Neural cell (in vitro differentiated cells): Measurements from ENCODE around the gene POLD4.

Experiments
- EP300 ChIP-seq: fragments of 450-650 bp; conservative IDR thresholded peaks from 2 replicates; pipeline ENCODE4 v1.6.1; 2014; ENCODE audit warnings: antibody characterized with exemption, mild to moderate bottlenecking, moderate library complexity; ENCODE audit not compliant: poor library complexity, severe bottlenecking
- EZH2 ChIP-seq: fragments of 200-600, 300-800 bp; shearing (Covaris generic), sonication (generic); IDR thresholded peaks from 2 replicates; pipeline ENCODE4 v1.6.1; 2014; ENCODE audit warnings: antibody characterized with exemption, low read length, borderline replicate concordance, mild to moderate bottlenecking; ENCODE audit not compliant: insufficient read depth, poor library complexity, severe bottlenecking
- MXI1 ChIP-seq: fragments of 450-650 bp; conservative IDR thresholded peaks from 2 replicates; pipeline ENCODE4 v1.6.1; 2014; ENCODE audit warnings: antibody characterized with exemption, mild to moderate bottlenecking; ENCODE audit not compliant: poor library complexity, severe bottlenecking
- POLR2AphosphoS5 ChIP-seq: IDR thresholded peaks from 2 replicates; pipeline ENCODE4 v1.6.1; 2012
- RAD21 ChIP-seq: fragments of 450-650 bp; conservative IDR thresholded peaks from 2 replicates; pipeline ENCODE4 v1.6.1; 2014; ENCODE audit warnings: antibody characterized with exemption, mild to moderate bottlenecking, moderate library complexity
- SMC3 ChIP-seq: fragments of 450-650 bp; conservative IDR thresholded peaks from 2 replicates; pipeline ENCODE4 v1.6.1; 2014; ENCODE audit warnings: antibody characterized with exemption, mild to moderate bottlenecking, moderate library complexity; ENCODE audit not compliant: poor library complexity
- TAF1 ChIP-seq: IDR thresholded peaks from 2 replicates; pipeline ENCODE4 v1.6.1; 2012; ENCODE audit warnings: low read depth
- TF ChIP-seq, protein P1 (sequence below): fragments of 450-650 bp; IDR thresholded peaks from 2 replicates; pipeline ENCODE4 v1.5.1; 2014; ENCODE audit warnings: antibody characterized with exemption, mild to moderate bottlenecking, moderate library complexity; ENCODE audit not compliant: poor library complexity, severe bottlenecking
- TF ChIP-seq, protein P2 (sequence below): IDR thresholded peaks from 2 replicates; pipeline ENCODE4 v1.6.1; 2012; ENCODE audit warnings: borderline replicate concordance

DNA sequence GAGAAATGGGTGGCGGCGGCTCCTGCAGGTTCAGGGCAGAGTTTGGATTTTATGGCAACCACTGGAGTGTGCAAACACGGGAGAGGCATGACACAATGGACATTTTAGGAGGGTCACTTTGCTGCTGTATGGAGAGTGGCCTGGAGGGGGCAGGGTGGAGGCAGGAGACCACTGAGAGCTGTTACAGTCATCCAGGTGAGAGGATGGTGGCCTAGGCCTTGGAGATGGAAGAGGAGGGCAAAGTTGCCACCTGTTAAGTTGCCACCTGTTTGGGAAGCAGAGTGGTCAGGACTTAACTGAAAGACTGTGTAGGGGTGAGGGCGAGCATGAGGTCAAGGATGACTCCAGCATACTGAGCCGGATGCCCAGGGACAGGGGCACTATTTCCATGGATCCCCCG, 36.1 kb upstream of the POLD4 start:
- TF ChIP-seq SMC3, result peak; percentile 37
- TF ChIP-seq, protein P1, sequence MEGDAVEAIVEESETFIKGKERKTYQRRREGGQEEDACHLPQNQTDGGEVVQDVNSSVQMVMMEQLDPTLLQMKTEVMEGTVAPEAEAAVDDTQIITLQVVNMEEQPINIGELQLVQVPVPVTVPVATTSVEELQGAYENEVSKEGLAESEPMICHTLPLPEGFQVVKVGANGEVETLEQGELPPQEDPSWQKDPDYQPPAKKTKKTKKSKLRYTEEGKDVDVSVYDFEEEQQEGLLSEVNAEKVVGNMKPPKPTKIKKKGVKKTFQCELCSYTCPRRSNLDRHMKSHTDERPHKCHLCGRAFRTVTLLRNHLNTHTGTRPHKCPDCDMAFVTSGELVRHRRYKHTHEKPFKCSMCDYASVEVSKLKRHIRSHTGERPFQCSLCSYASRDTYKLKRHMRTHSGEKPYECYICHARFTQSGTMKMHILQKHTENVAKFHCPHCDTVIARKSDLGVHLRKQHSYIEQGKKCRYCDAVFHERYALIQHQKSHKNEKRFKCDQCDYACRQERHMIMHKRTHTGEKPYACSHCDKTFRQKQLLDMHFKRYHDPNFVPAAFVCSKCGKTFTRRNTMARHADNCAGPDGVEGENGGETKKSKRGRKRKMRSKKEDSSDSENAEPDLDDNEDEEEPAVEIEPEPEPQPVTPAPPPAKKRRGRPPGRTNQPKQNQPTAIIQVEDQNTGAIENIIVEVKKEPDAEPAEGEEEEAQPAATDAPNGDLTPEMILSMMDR, result peak; percentile 55
- TF ChIP-seq RAD21, result no peak
- no peak for TF ChIP-seq POLR2AphosphoS5
- TF ChIP-seq EP300, result no peak
- no peak for TF ChIP-seq EZH2
- TF ChIP-seq, protein P2, sequence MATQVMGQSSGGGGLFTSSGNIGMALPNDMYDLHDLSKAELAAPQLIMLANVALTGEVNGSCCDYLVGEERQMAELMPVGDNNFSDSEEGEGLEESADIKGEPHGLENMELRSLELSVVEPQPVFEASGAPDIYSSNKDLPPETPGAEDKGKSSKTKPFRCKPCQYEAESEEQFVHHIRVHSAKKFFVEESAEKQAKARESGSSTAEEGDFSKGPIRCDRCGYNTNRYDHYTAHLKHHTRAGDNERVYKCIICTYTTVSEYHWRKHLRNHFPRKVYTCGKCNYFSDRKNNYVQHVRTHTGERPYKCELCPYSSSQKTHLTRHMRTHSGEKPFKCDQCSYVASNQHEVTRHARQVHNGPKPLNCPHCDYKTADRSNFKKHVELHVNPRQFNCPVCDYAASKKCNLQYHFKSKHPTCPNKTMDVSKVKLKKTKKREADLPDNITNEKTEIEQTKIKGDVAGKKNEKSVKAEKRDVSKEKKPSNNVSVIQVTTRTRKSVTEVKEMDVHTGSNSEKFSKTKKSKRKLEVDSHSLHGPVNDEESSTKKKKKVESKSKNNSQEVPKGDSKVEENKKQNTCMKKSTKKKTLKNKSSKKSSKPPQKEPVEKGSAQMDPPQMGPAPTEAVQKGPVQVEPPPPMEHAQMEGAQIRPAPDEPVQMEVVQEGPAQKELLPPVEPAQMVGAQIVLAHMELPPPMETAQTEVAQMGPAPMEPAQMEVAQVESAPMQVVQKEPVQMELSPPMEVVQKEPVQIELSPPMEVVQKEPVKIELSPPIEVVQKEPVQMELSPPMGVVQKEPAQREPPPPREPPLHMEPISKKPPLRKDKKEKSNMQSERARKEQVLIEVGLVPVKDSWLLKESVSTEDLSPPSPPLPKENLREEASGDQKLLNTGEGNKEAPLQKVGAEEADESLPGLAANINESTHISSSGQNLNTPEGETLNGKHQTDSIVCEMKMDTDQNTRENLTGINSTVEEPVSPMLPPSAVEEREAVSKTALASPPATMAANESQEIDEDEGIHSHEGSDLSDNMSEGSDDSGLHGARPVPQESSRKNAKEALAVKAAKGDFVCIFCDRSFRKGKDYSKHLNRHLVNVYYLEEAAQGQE, result no peak
- TF ChIP-seq MXI1, result no peak
- TF ChIP-seq TAF1, result no peak
